Cardiac muscle cell (in vitro differentiated cells and primary cell): ENCODE results near the gene AOPEP. TPM values are rescaled to one million over a fixed set of nuclear protein-coding genes. Genes with fewer than 3 reads are reported as not detected.

ENCODE experiments used
- DNase-seq, 2 donors: peaks; one replicate each; pipeline versions ENCODE4 v3.0.0 to v3.0.0-alpha.2; 2010 to 2017; ENCODE audit warnings: low read depth in 1 of 2, low spot score in 1 of 2
- H3K27ac ChIP-seq: fragments of 200-600 bp; sonication (generic); 2 replicates; pipeline ENCODE4 v1.5.1; 2016
- H3K27me3 ChIP-seq: fragments of 200-600 bp; sonication (generic); 2 replicates; pipeline ENCODE4 v1.6.0; 2016; ENCODE audit warnings: control low read depth
- H3K36me3 ChIP-seq: fragments of 200-600 bp; sonication (generic); 2 replicates; pipeline ENCODE4 v1.5.1; 2016; ENCODE audit warnings: control low read depth
- H3K4me1 ChIP-seq: fragments of 200-600 bp; sonication (generic); 2 replicates; pipeline ENCODE4 v1.8.1; 2017; ENCODE audit warnings: low read depth, mild to moderate bottlenecking, mixed run types
- H3K4me3 ChIP-seq: fragments of 200-600 bp; sonication (generic); 2 replicates; pipeline ENCODE4 v1.5.1; 2016; ENCODE audit warnings: mild to moderate bottlenecking
- H3K9me3 ChIP-seq: fragments of 200-600 bp; sonication (generic); 2 replicates; pipeline ENCODE4 v1.5.1; 2017; ENCODE audit warnings: low read depth, mild to moderate bottlenecking, control low read depth
- polyA plus RNA-seq: library from polyadenylated mRNA; unstranded; fragments of >200 nt; fragmentation: Nextera tagmentation; extraction: Ambion mirVana; gene quantifications from 2 replicates; pipeline ENCODE4 v1.2.1, GENCODE V29; 2016
- total RNA-seq: library from RNA; depleted of rRNA; stranded (reverse); fragments of >200 nt; gene quantifications from 2 replicates; pipeline ENCODE4 v1.2.3, GENCODE V29; 2016
- TF ChIP-seq, protein P1 (sequence below): IDR thresholded peaks from 2 replicates; pipeline ENCODE4 v1.5.1; 2012; ENCODE audit warnings: low read depth, mild to moderate bottlenecking, low read length

Gene AOPEP
- total and polyA plus RNA-seq, 2 experiments from 2014 or later: 46.8 to 88.7 TPM

DNA sequence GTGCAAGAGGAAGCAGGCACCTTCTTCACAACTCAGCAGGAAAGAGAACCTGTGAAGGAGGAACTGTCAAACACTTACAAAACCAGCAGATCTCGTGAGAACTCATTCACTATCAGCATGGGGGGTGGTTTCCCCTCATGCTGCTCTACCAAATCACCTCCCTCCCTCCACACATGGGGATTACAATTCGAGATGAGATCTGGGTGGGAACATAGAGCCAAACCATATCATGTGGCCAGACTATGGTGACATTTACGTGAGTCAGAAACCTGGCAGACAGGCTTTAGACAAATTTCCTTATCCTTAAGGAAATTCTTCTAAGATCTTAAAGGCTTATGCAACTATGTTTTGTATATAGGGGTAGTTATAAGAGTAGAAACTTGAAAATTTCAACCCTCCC, 8.7 kb upstream of the AOPEP start:
- Histone ChIP-seq H3K4me3 (no peak overlapping the region), H3K9me3 (no peaks in the 10 kb centered on the region), H3K27ac (no peak overlapping the region), H3K4me1 (no peaks in the 10 kb centered on the region), H3K27me3 (no peaks in the 10 kb centered on the region), H3K36me3 (no peaks in the 10 kb centered on the region)
- TF ChIP-seq, protein P1, sequence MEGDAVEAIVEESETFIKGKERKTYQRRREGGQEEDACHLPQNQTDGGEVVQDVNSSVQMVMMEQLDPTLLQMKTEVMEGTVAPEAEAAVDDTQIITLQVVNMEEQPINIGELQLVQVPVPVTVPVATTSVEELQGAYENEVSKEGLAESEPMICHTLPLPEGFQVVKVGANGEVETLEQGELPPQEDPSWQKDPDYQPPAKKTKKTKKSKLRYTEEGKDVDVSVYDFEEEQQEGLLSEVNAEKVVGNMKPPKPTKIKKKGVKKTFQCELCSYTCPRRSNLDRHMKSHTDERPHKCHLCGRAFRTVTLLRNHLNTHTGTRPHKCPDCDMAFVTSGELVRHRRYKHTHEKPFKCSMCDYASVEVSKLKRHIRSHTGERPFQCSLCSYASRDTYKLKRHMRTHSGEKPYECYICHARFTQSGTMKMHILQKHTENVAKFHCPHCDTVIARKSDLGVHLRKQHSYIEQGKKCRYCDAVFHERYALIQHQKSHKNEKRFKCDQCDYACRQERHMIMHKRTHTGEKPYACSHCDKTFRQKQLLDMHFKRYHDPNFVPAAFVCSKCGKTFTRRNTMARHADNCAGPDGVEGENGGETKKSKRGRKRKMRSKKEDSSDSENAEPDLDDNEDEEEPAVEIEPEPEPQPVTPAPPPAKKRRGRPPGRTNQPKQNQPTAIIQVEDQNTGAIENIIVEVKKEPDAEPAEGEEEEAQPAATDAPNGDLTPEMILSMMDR: no peak
- peak in 1 of 2 donors; percentile 51 for DNase-seq

DNA sequence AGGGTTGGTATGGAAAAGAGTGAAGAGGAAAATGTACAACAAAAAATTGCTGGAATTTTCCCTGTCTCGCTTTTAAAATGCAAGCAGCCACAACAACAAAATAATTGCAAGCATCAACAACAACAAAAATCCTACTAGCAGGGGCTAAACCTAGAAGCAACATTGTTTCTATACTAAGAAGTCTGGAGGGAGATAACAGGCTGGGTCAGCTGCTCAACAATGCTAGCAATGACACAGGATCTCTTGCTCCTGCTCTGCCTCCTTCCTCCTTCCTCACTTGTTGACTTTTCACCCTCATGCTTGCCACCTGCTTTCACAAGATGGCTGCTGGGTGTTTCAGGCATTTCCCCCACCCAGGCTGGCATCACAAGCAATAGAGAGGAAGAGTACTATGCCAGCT, 7.6 kb upstream of the AOPEP start:
- H3K36me3 ChIP-seq: no peaks in the 10 kb centered on the region
- H3K4me3 ChIP-seq: no peak overlapping the region
- DNase-seq: no peak
- H3K4me1 ChIP-seq: no peaks in the 10 kb centered on the region
- H3K27me3 ChIP-seq: no peaks in the 10 kb centered on the region
- no peaks in the 10 kb centered on the region for H3K9me3 ChIP-seq
- TF ChIP-seq, protein P1: no peak
- no peak overlapping the region for H3K27ac ChIP-seq

DNA sequence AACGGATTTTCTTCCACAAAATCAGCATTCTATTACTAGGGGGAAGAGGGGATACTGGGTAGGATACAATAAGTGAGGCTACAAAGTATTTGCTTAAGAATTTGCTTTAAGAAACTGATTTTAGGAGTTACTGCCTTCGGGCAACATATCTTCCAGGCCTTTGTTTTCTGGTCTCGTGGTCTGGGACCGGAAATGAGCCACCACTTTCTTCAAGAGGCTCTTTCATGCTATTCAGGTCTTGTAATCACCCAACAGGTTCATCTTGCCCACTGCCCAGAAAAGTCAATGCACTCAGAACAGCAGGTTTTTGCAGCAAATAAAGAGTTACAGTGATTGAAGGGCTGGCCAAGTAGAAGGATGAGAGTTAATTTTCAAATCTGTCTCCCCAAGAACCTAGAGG, 6.6 kb upstream of the AOPEP start:
- Histone ChIP-seq H3K9me3 (no peaks in the 10 kb centered on the region), H3K4me1 (no peaks in the 10 kb centered on the region), H3K27ac (no peak overlapping the region)

DNA sequence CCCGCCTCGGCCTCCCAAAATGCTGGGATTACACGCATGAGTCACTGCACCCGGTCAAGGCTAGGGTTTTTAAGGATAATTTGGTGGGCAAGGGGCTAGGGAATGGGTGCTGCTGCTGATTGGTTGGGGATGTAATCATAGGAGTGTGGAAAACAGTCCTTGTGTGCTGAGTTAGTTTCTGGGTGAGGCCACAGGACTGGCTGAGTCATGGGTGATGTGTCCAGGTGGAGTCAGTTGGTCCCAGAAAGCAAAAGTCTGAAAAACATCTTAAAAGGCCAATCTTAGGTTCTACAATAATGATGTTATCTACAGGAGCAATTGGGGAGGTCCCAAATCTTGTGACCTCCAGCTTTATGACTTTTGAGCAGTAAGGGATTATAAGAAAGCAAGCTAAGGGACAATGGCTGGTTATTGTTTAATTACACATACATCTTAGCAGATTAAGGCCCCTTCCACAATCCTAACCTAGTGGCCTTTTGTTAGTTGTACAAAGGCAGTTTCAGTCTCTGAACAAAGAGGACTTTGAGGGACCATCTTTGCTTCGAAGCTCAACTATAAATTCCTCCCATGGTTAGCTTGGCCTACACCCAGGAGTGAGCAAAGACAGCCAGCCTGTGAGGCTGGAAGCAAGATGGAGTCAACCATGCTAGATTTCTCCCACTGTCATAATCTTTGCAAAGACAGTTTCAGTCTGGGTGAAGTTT, 5.5 kb upstream of the AOPEP start:
- H3K4me1 ChIP-seq: no peaks in the 10 kb centered on the region
- H3K36me3 ChIP-seq: no peaks in the 10 kb centered on the region
- no peaks in the 10 kb centered on the region for H3K9me3 ChIP-seq
- H3K4me3 ChIP-seq: no peak overlapping the region
- H3K27ac ChIP-seq: no peak overlapping the region
- no peaks in the 10 kb centered on the region for H3K27me3 ChIP-seq
- DNase-seq: no peak
- TF ChIP-seq, protein P1: no peak

More for the DNA sequence above, 6.6 kb upstream of the AOPEP start:
- no peaks in the 10 kb centered on the region for H3K27me3 ChIP-seq
- DNase-seq: no peak
- no peak overlapping the region for H3K4me3 ChIP-seq
- no peaks in the 10 kb centered on the region for H3K36me3 ChIP-seq
- TF ChIP-seq, protein P1: no peak

DNA sequence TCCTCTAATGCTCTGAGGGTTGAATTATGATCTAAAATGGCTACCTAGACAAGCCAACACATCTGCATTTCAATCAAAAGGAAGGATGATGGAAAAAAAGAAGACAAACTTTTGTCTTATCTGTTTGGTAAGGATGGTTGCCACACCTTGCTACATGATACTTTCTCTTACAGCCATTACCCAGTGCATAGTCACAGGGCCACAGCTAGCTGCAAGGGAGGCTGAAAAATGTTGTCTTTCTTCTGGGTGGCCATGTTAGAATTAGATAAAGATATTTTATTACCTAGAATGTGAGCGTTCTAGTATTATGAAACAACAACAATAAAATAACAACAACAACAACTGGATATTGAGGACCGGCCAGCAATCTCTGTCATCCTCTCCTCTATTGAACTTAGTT, 4.7 kb upstream of the AOPEP start:
- no peak for DNase-seq
- Histone ChIP-seq H3K9me3 (no peaks in the 10 kb centered on the region), H3K4me3 (no peak overlapping the region), H3K4me1 (no peaks in the 10 kb centered on the region), H3K27me3 (no peaks in the 10 kb centered on the region), H3K36me3 (no peaks in the 10 kb centered on the region), H3K27ac (no peak overlapping the region)
- TF ChIP-seq, protein P1: no peak
